OCI-LY3 (cell line): ENCODE results near the gene TMEM259.

Experiments
- H2AFZ ChIP-seq: fragments of 200-600, 300-600 bp; shearing (Covaris generic); 2 replicates; pipeline ENCODE4 v1.6.0; 2014; ENCODE audit warnings: antibody characterized with exemption, low read depth, low read length
- H3K27ac ChIP-seq: fragments of 200-600, 300-600 bp; sonication (generic); 2 replicates; pipeline ENCODE4 v1.5.1; 2014; ENCODE audit warnings: mild to moderate bottlenecking, low read length, moderate library complexity, mixed read lengths
- H3K27me3 ChIP-seq: fragments of 200-600, 300-600 bp; sonication (generic); 2 replicates; pipeline ENCODE4 v1.6.1; 2014; ENCODE audit warnings: low read depth, low read length, mixed read lengths
- H3K36me3 ChIP-seq: fragments of 200-600, 300-600 bp; sonication (generic); replicated peaks from 2 replicates; pipeline ENCODE3; 2014; ENCODE audit warnings: low read depth, low read length, mixed read lengths
- H3K4me1 ChIP-seq: fragments of 300-600, 200-600 bp; sonication (generic); 2 replicates; pipeline ENCODE4 v1.6.1; 2014; ENCODE audit warnings: low read length, mixed read lengths
- H3K4me2 ChIP-seq: fragments of 200-600, 300-600 bp; sonication (generic); 2 replicates; pipeline ENCODE4 v1.6.1; 2014; ENCODE audit warnings: low read length, mixed read lengths
- H3K4me3 ChIP-seq: fragments of 300-600, 200-600 bp; sonication (generic); 2 replicates; pipeline ENCODE4 v1.5.1; 2014; ENCODE audit warnings: antibody characterized with exemption, mild to moderate bottlenecking, low read length, moderate library complexity
- H3K79me2 ChIP-seq: fragments of 300-600, 200-600 bp; shearing (Covaris generic); 2 replicates; pipeline ENCODE4 v1.6.1; 2014; ENCODE audit warnings: mild to moderate bottlenecking, low read length, mixed read lengths
- H3K9ac ChIP-seq: fragments of 300-600, 200-600 bp; shearing (Covaris generic); 2 replicates; pipeline ENCODE4 v1.6.0; 2014; ENCODE audit warnings: mild to moderate bottlenecking, low read length, moderate library complexity
- H3K9me3 ChIP-seq: fragments of 200-600, 300-600 bp; shearing (Covaris generic); 2 replicates; pipeline ENCODE4 v1.6.1; 2014; ENCODE audit warnings: low read length, mixed read lengths; ENCODE audit not compliant: insufficient read depth
- H4K20me1 ChIP-seq: fragments of 200-600, 300-600 bp; sonication (generic); 2 replicates; pipeline ENCODE4 v1.6.1; 2016; ENCODE audit warnings: low read length, mixed read lengths; ENCODE audit not compliant: insufficient read depth
- EZH2phosphoT487 ChIP-seq: fragments of 200-600 bp; shearing (Covaris generic); IDR thresholded peaks from 2 replicates; pipeline ENCODE4 v1.6.1; 2018; ENCODE audit warnings: antibody characterized with exemption, mixed run types, low read depth
- TF ChIP-seq, protein P1 (sequence below): fragments of 200-600, 300-600 bp; sonication (generic); IDR thresholded peaks from 2 replicates; pipeline ENCODE4 v1.5.1; 2014; ENCODE audit warnings: antibody characterized with exemption, low read length, low read depth

TMEM259 gene

DNA sequence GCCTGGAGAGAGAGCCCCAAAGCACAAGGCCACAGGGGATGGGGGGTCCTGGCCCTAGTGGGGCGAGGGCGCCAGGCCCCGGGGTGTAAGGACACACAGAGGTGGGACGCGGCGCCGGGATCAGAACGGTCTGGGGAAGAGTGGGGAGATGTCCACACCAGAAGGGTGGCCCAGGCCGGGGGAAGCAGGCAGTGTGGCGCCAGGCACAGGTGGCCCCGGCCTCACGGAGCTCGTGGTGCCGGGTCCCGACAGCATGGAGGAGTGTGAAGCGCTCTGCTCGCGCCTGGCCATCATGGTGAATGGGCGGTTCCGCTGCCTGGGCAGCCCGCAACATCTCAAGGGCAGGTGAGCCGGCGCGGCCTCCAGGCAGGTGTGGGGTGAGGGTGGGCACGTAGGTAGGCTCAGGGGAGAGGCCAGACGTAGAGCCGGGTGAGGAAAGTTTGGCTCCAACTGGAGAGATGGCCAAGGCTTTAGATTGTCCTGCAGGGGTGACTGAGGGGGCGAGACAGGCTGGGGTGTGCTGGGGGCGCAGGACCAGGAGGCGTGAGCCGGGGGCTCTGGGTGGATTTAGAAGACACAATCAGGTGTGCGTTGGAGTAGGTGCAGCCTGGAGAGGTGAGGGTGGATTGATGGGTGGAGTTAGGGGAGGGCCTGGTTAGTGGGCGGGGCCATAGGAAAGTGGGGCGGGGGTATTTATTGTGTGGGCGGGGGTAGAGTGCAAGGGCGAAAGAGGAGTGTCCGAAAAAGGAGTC is 43.2 kb upstream of the TMEM259 start:
- H3K4me3 ChIP-seq = no peak overlapping the region
- peaks cover 19% of the 10 kb centered on the region for H3K4me1 ChIP-seq
- no peak overlapping the region for H3K9ac ChIP-seq
- peaks cover 18% of the 10 kb centered on the region for H3K79me2 ChIP-seq
- H3K27me3 ChIP-seq = no peaks in the 10 kb centered on the region
- TF ChIP-seq, protein P1, sequence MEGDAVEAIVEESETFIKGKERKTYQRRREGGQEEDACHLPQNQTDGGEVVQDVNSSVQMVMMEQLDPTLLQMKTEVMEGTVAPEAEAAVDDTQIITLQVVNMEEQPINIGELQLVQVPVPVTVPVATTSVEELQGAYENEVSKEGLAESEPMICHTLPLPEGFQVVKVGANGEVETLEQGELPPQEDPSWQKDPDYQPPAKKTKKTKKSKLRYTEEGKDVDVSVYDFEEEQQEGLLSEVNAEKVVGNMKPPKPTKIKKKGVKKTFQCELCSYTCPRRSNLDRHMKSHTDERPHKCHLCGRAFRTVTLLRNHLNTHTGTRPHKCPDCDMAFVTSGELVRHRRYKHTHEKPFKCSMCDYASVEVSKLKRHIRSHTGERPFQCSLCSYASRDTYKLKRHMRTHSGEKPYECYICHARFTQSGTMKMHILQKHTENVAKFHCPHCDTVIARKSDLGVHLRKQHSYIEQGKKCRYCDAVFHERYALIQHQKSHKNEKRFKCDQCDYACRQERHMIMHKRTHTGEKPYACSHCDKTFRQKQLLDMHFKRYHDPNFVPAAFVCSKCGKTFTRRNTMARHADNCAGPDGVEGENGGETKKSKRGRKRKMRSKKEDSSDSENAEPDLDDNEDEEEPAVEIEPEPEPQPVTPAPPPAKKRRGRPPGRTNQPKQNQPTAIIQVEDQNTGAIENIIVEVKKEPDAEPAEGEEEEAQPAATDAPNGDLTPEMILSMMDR = no peak
- no peak for TF ChIP-seq EZH2phosphoT487
- no peaks in the 10 kb centered on the region for H3K9me3 ChIP-seq
- H3K4me2 ChIP-seq = peak overlapping the region; percentile 56; the same call in 1 of the 2 replicates
- peaks cover 7% of the 10 kb centered on the region for H3K36me3 ChIP-seq
- no peaks in the 10 kb centered on the region for H4K20me1 ChIP-seq
- no peak overlapping the region for H2AFZ ChIP-seq
- H3K27ac ChIP-seq = no peak overlapping the region

DNA sequence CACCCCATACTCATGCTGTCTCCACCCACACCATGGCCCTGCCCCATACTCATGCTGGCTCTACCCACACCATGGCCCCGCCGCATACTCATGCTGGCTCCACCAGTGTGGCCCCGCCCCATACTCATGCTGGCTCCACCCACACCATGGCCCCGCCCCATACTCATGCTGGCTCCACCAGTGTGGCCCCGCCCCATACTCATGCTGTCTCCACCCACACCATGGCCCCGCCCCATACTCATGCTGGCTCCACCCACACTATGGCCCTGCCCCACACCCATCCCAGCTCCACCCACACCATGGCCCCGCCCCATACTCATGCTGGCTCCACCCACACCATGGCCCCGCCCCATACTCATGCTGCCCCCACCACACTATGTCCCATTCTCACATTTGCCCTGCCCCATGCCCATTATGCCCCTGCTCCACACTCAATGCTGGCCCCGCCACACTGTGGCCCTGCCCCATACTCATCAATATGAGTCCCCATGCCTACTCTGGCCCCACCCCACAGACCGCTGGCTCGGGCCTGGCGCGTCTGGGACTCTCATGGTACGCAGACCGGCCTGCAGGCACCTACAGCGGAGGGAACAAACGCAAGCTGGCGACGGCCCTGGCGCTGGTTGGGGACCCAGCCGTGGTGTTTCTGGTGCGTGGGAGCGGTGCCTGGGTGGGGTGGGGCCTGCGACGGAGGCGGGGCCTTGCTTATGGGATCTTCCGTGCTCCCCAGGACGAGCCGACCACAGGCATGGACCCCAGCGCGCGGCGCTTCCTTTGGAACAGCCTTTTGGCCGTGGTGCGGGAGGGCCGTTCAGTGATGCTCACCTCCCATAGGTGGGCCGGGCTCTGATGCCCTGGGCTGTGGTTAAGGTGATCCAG is 42.3 kb upstream of the TMEM259 start:
- no peak overlapping the region for H2AFZ ChIP-seq
- peaks cover 11% of the 10 kb centered on the region for H3K4me1 ChIP-seq
- TF ChIP-seq EZH2phosphoT487 = no peak
- TF ChIP-seq, protein P1 = no peak
- peaks cover 3% of the 10 kb centered on the region for H3K36me3 ChIP-seq
- H3K27ac ChIP-seq = no peak overlapping the region
- H3K79me2 ChIP-seq = peaks cover 10% of the 10 kb centered on the region
- H3K9me3 ChIP-seq = no peaks in the 10 kb centered on the region
- H4K20me1 ChIP-seq = no peaks in the 10 kb centered on the region
- no peak overlapping the region for H3K9ac ChIP-seq
- no peaks in the 10 kb centered on the region for H3K27me3 ChIP-seq
- no peak overlapping the region for H3K4me3 ChIP-seq
- no peak overlapping the region for H3K4me2 ChIP-seq

DNA sequence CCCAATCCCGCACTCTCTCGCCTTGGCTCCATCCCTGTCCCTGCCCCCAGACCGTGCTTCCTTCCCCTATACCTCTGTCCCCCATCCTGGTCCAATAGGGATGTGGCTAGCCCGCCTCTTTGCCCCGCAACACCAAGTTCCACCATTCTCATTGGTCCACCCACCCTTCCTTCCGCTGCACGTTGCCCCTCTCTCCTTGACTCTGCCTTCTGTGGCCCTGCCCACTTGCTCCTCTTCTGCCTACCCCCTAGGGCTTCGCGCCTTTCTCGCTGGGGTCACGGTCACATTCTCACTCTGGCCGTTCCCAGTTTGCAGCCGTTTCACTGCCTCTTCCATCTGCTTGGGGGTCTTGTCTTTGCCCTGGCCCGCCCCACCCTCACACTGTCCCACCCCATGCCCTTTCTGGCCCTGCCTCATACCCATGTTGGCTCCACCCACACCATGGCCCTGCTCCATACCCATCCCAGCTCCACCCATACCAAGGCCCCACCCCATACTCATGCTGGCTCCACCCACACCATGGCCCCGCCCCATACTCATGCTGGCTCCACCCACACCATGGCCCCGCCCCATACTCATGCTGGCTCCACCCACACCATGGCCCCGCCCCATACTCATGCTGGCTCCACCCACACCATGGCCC is 41.6 kb upstream of the TMEM259 start:
- TF ChIP-seq, protein P1 = no peak
- no peak for TF ChIP-seq EZH2phosphoT487
- Histone ChIP-seq H3K4me1 (peaks cover 9% of the 10 kb centered on the region), H3K4me3 (no peak overlapping the region)

DNA sequence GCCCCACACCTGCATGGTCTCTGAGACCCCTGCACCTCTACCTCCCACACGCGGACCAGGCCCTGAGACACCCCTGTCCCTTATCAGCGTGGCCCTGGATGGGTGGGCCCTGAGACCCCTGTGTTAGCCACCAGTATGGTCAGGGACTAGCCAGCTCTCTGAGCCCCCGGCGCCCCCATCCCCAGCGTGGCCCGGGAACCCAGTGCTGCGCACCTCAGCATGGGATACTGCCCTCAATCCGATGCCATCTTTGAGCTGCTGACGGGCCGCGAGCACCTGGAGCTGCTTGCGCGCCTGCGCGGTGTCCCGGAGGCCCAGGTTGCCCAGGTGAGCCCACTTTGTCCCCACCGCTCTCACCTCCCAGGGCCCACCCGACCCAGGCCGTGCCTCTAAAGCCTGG is 41.1 kb upstream of the TMEM259 start:
- Histone ChIP-seq H3K79me2 (no peaks in the 10 kb centered on the region), H4K20me1 (no peaks in the 10 kb centered on the region), H3K9ac (no peak overlapping the region), H3K27ac (no peak overlapping the region), H3K4me1 (peaks cover 9% of the 10 kb centered on the region), H3K36me3 (peaks cover 3% of the 10 kb centered on the region), H3K9me3 (no peaks in the 10 kb centered on the region), H3K4me3 (no peak overlapping the region), H3K4me2 (no peak overlapping the region), H3K27me3 (no peaks in the 10 kb centered on the region), H2AFZ (no peak overlapping the region)
- TF ChIP-seq EZH2phosphoT487 = no peak
- TF ChIP-seq, protein P1 = no peak

More for the DNA sequence above, 41.6 kb upstream of the TMEM259 start:
- Histone ChIP-seq H3K4me2 (no peak overlapping the region), H3K9me3 (no peaks in the 10 kb centered on the region), H3K36me3 (peaks cover 3% of the 10 kb centered on the region), H2AFZ (no peak overlapping the region), H3K27ac (no peak overlapping the region), H4K20me1 (no peaks in the 10 kb centered on the region), H3K27me3 (no peaks in the 10 kb centered on the region), H3K9ac (no peak overlapping the region), H3K79me2 (peaks cover 3% of the 10 kb centered on the region)
